HS-5 (cell line): ENCODE data around the gene C5orf63.
"Not testable (repeated sequence)": the region's sequence is repeated elsewhere in the genome, so short reads cannot be mapped to it uniquely, and the experiment has no call there.

Experiments used
- DNase-seq: peaks from one replicate; pipeline ENCODE4 v3.0.0-alpha.2; 2012; ENCODE audit warnings: low read depth

Gene C5orf63

DNA sequence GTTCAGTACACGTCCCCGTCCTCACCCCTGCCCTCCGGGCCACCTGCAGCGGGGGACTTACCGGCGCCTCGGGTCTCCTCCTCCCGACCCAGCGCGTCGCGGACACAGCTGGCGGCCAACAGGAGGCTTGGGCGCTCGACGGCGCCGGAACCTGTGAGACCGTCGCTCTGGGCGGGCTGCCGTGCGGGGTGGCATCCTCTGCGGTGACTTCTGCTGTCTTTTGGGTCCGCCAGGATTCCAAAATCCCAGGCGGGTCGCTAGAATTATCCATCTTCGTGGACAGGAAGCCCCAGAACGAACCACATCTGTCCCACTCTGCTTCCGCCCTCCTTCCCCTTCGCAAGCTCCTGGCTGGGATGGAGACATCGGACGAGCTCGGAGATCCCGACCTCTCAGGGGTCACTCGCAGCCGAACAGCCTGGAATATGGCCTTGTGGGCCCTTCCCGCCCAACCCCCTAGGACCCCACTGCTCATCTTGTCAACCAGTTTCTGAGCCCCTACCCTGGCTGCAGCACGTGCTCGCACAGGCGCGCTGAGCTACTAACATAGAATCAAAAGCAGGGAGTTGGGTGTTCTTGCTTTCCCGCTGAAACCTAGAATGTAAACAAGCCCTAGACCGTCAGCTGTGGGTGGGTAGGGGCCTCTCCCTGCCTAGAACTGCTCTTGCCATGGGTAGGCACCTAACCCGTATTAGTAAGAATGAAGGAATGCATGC lies 42.0 kb downstream of the C5orf63 start:
- no peak for DNase-seq

DNA sequence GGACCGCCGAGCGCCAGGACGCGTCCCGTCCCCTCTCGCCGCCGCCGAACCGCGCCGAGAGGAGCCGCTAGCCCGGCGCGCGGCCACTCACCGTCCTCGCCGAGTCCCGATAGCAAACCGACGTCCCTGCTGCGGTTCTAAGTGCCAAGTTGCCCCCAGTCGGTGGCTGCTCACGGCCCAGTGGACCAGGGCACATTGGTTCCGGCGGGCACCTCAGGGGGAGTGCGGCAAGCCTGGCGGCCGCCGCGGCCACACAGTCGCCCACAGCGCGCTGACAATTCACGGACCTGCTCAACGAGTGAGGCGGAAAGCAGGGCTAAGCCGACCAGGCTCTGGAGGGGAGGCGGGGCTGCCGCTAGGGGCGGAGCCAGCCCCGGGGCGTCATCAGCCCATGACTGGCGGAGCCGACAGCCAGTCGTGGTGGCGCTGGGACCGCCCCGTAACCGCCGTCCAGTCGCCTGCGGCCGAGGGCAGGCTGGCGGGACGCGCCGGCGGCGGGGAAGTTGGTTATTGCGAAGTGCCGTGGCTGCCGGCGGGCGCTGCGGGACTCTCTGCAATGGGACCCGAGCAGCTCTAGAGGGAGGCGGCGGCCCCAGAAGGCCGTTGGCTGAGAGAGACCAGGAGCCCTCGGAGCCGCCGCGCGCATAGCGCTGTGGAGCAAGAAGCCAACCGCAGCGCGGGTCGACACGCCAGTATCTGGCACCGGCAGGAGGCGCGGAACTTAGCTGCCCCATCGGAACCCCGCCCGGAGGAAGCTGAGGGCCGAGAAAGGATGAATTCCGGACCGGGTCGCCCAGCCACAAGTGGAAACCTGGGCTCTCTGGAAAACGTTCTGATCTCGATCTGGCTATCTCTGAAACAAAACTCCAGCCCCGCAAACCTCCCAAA lies 42.8 kb downstream of the C5orf63 start, which contains the start of gene MARCHF3:
MARCHF3 (minus strand) TSS at position 300 of the 888 bp plus-strand sequence. CDS start 112,387 bp downstream, outside the sequence.
- DNase-seq: peak; percentile 82

DNA sequence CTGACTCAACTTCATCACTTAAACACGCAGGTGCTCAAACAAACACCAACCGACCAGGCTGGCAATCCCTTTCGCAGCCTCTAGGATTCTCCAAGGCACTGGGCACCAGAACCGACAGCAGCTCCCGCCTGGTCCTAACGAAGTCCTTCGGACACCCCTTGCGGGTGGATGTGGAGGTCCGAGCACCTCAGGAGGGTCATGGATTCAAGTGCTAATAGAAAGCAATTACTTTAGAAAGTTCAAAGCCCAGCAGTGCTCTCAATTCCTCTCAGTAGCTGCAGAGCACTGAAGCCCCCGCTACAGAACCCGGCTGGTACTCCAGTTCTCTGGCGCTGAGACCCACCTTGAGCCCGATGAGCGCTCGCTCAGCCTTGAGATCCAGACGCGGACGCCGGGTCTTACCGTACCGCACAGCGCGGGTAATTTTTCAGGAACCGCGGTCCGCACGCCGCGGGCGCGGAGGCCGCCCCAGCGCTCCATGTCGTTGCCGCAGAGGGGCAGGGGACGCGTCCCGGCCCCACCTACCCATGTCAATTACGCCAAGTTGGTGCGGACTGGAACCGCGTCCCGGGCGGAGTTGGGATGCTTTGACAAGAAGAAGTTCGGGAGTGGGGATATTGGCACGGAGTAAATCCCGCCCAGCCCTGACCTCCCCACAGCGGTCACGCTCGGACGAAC lies 43.6 kb downstream of the C5orf63 start:
- DNase-seq: peak; percentile 46

DNA sequence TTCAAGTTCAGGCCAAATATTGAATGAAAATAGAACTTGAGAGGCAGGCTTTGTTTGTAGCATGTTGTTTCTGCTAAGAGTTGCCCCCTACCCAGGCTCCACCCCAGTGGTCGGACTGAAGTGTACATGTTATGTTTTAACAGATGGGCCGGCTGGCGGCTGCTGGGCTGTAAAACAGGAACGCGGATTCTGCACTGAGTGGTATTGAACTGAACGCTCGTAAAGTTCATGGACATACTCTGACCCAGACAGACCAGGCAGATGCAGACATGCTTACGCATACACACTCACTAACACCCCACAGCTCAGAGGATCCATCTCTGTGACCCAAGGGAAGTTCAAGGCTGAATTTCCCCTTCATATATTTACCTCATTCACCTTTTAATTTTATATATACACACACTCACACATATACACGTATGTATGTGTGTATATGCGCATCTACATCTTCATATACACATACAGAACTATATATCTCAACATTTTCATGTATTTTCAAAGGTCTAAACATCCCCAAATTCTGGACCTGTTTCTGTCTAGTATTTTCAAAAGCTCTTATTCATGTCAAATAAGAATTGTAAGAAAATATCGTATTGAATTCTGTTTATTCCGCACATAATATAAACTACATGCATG lies 44.4 kb downstream of the C5orf63 start:
- DNase-seq: no peak

DNA sequence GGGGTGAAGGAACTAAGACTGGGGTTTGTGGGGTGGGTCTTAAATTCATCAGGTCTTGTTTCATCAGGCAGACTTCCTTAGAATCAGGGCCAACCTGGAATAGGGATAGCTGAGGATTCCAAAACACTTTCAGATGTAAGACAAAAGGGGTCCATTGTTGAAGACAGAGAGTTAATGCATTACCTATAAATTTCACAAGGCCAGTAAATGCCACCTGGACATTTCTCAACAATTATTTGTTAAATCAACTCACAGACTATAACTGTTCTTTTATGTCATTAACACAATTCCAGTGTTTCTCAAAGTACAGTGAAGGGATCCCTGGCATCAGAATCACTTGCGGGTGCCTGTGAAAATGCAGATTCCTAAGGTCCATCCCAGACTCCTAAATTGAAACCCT lies 45.8 kb downstream of the C5orf63 start:
- no peak for DNase-seq

DNA sequence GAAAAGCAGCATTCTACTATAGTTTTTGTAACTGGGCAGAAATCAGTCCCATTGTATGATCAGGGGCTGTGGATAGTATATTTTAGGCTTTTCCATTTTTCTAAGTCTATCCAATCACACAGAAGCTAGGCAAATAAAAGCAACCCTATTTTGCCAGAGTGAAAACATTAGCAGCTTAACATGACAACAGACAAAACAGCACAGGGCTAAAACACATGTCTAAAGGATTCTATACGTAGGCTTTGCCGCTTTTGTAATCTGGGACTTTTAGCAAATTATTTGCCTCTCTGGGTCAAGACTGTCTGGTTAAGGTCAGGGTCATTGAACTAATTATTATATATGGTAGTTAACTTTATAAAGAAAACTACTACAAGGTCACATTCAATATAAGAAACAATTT lies 47.1 kb downstream of the C5orf63 start:
- no peak for DNase-seq

DNA sequence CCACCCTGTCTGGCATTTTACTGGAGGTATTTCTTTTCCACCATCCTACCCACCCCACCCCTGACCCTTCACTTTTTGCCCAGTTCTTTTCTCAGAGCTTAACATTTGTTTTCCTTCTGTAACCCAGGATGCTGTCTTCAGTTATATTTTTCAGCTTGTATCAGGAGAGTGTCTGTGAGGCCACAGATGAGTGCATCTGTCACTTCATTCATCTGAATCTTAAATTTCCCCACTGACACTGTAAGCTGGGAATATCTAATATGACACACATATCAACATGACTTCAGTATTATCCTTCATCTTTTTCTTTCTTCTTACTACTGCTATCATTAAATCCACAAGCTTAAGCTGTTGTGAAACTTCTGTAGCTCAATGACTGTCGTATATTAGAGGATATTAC lies 47.8 kb downstream of the C5orf63 start:
- DNase-seq: no peak

DNA sequence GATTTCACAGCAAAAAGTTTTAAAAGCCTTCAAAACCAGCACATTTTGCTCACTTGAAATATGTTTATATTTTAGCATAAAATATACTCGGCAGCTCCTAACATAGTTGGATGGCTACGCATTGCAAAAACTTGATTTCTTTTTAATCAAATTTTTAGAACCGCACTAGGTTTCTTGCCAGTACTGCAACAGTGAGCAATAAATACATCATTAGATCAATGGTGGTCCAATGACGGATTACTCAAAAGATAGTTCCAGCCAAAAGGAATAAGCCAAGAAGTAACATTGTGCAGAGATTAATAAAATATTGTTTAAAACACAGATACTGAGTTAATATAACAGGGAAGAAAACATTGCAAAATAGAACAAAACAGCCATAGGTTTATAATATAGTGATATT lies 48.5 kb downstream of the C5orf63 start:
- no peak for DNase-seq

DNA sequence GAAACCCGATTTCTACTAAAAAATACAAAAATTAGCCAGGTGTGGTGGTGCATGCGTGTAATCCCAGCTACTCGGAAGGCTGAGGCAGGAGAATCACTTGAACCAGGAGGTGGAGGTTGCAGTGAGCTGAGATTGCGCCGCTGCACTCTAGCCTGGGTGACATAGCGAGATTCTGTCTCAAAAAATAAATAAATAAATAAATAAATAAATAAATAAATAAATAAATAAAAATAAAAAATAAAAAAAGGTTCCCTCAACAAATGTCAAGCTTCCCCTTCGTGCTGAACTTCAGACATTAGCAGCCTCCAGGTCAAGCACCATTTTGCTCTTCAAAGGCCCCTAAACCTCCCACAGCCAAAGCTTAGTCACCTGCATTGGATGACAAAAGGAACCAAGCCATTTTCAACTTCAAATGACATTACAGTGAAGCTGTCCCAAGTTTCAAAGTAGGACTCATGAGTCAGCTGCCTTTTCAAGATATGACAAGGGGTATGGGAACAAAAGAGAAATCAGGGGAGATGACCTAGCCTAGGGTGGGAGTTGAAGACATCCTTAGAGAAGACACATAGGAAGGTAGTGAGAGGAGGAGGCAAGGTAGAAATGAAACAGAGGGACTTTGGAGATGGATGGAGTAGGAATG lies 49.6 kb downstream of the C5orf63 start:
- not testable (repeated sequence) for DNase-seq

DNA sequence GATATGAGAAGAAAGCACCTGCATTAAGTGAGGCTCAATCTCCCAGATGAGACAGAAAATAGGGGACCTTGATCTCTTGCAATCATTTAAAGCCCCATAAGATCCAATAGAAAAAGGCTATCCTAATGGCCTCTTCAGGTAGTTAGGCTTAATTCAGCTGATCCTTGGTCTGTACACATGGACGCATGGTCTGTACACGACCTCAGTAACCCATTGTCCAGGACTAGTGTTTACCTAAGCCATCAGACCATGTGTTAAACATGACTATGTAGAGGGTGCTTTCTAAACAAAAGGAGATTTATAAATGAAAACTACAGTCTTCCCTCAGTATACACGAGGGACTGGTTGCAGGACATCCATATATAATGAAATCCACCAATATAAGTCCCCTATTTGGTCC lies 50.5 kb downstream of the C5orf63 start:
- no peak for DNase-seq

DNA sequence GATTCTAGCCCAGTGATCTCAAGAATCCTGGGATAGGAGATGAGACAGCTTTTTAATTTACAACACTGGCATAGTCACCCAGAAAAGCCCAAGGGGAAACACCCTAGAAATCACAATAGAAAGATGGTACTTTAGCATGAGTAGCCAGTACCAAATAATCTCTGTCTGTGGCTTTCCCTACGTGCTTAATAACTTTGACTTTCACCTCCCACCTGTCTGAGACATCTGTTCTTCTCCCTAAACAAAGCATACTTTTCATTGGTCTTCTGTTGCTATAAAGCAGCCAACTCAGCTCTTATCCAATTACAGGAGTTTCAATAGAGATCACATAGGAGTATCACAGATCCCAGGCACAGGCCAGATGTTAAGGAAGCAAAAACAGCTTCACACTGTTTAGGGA lies 53.4 kb downstream of the C5orf63 start:
- DNase-seq: no peak

DNA sequence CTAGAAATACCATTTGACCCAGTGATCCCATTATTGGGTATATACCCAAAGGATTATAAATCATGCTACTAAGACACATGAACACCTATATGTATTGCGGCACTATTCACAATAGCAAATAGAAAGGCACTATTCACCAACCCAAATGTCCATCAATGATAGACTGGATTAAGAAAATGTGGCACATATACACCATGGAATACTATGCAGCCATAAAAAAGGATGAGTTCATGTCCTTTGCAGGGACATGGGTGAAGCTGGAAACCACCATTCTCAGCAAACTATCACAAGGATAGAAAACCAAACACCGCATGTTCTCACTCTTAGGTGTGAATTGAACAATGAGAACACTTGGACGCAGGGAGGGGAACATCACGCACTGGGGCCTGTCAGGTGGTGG lies 56.6 kb downstream of the C5orf63 start:
- not testable (repeated sequence) for DNase-seq

DNA sequence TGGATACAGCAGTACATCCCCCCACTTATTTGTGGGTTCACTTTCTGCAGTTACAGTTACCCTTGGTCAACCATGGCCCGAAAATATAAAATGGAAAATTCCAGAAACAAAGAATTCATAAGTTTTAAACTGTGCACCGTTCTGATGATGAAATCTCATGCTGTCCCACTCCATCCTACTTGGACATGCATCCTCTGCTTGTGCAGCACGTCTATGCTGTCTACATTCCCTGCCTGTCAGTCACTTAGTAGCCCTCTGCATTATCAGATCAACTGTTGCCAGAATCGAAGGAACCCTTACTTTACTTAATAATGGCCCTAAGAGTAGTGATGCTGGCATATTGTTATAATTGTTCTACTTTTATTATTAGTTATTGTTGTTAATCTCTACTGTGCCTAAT lies 57.6 kb downstream of the C5orf63 start:
- DNase-seq: no peak

DNA sequence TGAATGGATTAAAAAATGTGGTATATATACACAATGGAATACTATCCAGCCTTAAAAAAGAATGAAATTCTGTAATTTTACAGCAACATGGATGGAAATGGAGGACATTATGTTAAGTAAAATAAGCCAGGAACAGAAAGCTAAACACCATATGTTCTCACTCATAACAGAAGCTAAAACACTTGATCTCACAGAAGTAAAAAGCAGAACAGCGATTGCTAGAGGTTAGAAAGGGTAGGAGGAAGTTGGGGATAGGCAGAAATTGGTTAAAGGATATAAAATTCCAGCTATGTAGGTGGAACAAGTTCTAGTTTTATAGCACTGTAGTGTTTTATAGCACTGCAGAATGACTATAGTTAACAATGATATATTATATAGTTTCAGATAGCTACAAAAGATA lies 58.7 kb downstream of the C5orf63 start:
- DNase-seq: no peak

DNA sequence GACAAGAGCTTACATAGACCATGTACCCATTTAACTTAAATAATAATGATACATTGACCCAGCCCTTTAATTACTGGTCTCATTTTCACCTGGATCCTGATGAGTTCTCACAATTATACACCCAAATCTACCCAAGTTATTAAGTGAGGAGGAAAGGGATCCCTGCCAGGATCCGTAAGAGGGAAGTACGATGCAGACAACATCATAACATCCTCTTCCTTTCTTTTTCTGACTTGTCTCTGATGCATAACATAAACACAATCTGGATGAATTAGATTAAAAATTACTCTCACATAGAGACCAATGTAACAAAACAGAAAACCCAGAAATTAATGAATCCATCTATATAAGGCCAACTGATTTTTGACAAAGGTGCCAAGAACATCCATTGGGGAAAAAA lies 59.9 kb downstream of the C5orf63 start:
- DNase-seq: no peak

DNA sequence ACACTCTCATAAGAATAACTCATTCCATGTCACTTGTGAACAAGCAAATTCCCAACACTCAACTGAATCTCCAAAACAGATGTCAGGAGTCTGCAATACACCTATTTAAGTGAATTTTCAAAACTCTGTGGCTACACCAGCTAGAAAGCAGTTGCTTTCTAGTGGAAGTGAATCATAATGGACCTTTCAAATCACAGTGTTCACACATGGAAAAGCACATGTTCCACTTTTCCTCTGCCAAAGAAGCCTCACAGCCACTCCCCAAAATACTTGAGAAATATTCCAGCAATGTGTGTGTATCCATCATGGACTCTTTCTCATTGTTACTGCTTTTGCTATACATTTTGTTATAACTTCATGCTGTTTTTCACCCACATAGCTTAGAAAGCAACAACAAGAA lies 60.4 kb downstream of the C5orf63 start:
- DNase-seq: peak; percentile 70

DNA sequence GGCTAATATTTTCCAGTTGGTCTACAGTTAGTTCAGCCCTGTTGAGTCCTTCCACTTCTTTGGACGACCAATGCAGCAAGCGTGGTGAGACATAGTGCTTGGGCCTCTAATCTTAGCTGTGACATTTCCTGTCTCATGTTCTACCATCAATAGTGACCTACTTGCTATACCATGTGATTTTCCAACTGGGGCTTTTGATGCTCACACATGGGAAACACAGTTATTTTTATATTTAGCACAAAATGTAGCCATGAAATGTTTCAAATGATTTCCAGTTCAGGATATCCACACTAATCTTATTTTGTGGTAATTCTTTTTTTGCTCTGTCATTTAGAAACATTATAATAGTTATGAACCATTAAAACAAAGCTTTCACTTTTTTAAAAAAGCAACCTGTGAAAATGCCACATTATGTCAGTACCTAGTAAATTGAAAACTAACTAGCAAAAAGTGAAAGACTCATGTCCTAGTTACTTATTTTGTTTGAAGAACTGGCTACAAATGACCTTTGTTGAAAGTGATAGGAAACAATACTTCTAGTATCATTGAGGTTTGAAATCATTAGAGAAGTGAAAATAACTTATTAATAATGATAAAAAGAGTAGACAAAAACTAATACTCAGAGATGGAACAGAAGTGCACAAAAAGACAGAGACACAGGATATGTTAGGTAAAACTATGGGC lies 61.2 kb downstream of the C5orf63 start:
- no peak for DNase-seq

DNA sequence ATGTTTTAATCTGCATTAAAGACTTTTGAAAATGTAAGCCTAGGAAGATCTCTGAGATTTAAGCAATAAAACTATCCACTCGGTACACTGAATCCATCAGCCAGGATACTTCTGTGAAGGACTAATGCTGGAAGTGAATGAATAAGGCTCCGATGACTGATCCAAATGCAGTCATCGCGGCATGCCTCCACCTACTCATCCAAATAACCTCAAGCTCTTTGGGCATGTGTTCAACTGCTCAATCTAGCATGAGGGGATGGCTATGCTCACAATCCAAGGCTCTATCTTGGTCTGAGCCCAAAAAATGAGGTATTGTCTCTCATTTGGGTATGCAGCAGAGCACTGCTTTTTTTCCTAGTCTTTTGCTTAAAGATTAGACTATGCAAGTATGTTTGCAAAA lies 62.1 kb downstream of the C5orf63 start:
- DNase-seq: peak; percentile 85

DNA sequence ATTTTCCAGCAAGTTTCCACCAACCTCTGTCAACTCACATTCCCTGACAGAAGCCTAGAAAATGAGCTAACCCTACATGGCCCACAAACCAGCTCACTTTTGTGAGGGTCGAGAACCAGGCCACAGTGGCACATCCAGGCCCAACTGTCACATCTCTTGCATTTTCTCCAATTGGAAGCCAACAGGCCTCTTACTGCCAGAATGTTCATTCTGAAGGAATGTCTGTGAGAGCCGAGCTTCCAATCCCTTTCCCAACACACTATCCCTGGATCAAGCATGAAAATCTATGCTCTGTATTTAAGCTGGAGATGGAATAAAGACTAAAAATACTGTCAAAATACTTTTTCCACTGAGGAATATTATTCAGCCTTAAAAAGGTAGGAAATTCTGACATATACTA lies 62.9 kb downstream of the C5orf63 start:
- DNase-seq: no peak

DNA sequence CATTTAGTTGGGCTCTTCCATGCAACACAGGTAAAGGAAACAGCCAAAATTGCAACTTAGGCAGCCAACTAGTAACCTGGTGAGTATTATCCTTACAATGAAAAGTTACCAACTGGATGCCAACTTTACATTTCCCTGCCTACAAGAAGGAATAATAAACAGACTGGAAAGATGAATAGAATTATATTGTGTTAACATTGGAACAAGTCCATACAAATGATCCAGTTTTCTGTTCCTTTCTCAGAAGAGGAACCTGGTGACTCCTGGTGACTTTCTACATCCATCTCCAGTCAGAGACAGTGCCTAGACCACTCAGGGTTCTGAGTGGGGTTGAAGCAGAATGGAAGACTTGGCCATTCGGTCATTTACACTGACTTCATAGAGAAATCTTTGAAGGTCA lies 63.5 kb downstream of the C5orf63 start:
- DNase-seq: no peak

DNA sequence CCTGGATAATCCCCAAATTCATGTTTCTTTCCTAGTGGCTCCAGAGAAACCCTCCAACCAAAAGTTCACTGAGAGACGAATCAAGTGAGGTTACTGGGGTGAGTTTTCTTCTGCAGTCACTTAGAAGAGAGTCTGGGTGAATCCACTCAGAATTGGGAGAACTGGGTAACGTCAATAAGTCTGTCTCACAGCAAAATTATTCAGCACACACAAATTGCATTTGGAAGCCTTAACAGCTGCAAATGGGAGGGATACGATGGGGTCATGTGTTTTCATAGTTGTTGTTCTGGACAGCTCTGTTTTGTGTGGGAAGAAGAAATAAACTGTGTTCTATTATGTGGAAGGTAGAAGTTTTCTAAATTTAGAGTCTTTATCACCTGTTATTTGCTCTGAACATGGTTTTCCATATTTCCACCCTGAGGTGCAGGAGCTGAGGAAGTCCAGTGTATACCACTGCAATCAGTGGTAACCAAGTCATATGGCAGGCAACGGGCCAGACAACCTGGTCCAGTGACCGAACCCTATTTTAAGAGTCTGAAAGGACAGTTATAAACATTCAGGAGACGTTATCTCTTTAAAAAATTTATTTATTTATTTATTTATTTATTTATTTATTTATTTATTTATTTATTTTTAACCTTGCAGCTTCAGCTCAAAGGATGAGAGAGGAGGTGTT lies 64.9 kb downstream of the C5orf63 start:
- DNase-seq: no peak
